HG02588 (cell line): Measurements from ENCODE around the gene RGS8.

Experiments used
- ATAC-seq: cut with Tn5 transposase; IDR thresholded peaks from one replicate; pipeline ENCODE4 v1.9.1; 2021; ENCODE audit warnings: mild to moderate bottlenecking, moderate library complexity; ENCODE audit not compliant: unreplicated experiment

Gene RGS8

DNA sequence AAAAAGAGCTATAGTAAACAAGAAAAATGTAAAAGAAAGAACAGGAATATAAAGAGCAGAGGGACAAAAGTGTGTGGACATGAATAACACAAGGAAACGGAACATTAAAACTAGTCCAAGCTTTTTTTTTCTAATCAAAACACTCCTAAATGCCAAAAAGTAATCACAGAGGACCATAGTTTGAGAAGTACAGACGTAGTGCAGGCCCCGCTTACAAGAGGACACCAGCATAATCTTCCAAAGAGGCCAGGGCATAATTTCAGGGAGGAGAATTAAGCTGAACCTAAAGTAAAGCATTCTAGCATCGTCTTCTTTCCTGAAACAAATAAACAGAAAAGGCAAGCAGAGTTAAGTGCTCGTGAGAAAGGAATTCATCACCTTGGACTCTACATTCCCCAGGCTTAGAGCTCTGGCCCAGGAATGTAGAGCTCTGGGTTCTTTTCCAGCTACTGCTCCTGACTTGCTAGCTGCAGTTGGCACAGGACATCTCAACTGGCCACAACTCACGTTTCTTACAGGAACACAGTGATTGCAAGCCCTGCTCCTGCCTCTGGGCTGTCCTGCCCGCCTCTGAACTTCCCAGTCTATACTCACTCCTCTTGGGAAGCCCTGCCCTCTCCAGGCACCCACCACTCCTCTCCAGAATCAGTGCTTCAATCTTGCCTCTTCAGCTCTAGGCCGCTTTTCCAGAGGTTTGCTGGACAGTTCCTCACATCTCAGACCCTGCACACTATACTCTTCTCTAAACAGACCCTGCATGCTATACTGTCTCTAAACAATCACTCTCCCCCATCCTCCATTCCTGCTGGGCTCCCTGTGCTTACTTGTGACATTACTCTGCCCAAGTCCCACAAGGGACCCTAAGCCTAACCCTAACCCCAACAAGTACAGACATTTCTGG, 9.8 kb downstream of the RGS8 start:
- no peak for ATAC-seq

DNA sequence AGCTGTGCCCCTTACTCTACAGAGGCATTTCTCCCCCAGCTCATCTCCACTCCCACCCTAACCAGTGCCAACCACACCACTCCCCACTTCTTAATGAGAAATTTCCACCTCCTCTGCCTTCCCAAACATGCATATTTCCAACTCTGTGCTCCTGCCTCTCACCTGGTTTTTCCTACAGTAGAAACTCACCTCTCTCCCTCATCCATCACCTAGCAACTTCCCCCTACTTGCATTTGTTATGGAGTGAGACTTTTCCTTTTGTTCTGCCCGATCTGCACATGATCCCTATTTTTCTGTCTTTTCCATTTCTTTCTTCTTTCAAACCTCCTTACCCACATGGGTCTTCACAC, 11.9 kb downstream of the RGS8 start:
- no peak for ATAC-seq

GRCh38 chr1:182671750-182672486, 12.5 kb downstream of the RGS8 start:
- ATAC-seq, result no peak

DNA sequence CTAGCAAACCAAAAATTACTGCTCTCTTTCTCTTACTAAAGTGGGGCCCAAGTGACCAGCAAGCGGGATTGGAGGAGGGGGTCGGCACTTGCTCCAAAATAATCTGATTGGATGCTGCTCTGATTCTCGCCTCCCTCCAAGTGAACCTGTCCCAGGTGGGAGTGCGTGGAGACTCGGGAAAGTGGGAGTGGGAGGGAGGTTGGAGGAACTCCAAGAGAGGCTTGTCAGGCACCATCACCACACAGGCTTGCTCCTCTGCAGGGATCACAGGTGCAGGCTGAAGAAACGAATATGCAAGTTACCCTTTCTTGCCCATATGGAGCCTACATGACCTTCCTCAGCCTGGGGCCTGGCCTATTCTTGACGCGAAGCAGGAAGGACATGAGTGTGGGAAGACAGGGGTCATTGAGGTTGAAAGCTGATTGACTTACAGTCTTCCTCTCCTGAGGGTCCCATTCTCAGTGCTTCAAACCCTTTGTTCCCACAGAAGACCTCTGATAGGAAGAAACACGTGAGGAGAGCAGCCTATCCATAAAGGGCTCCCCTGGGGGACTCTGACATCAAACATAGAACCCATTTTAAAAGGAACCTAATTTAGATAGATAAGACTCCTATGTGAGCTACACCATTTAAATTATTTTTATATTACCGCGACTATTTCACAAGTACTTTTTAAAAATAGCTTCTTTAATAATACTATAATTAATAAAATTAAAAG, 14.2 kb downstream of the RGS8 start:
- no peak for ATAC-seq

DNA sequence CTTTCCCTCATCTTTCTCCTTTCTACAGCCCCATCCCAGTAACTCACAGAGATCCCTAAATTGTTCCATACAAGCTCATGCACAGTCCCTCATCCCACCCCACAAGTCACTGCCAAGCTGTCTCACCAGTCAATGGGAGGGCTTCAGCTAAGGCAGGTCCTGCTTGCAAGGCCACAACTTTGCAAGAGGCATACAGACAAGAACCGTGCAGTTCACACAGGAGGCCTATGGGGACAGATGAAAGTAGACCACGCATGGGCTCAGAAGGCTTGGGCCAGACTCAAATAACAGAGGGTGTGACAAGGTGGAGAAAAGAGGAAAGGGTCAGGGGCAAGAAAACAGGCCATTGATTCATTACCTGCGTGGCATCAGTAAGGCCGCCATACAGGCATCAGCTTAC, 15.1 kb downstream of the RGS8 start:
- ATAC-seq, result no peak

- ATAC-seq, result no peak
Measured at GRCh38 chr1:182668521-182669054, 15.8 kb downstream of the RGS8 start.

DNA sequence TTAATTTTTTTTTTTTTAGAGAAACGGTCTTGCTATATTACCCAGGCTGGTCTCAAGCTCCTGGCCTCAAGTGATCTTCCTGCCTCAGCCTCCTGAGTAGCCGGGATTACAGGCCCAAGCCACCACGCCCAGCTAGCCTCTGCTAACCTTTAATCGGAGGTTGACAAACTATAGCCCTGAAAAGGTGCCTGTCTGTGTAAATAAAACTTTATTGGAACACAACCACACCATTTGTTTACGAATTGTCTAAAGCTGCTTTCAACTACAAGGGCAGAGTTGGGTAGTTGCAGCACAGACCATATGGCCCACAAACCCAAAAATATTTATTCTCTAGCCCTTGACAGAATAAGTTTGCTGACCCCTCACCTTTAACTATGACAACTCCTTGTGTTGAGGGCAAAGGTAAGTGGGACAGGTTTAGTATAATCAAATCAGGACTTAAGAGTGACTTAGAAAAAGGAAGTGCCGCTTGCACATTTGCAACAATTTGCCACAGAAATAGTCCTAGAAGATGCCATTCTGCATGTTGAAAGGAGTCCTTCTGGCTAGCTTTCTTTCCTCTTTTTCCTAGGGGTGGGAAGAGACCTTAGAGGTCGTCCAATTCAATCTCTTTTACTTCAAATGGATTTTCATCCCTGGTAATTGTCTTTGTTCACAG, 16.4 kb downstream of the RGS8 start:
- no peak for ATAC-seq

GRCh38 chr1:182666706-182667105, 17.7 kb downstream of the RGS8 start:
- ATAC-seq, result no peak

GRCh38 chr1:182664296-182664695, 20.1 kb downstream of the RGS8 start:
- ATAC-seq, result no peak

DNA sequence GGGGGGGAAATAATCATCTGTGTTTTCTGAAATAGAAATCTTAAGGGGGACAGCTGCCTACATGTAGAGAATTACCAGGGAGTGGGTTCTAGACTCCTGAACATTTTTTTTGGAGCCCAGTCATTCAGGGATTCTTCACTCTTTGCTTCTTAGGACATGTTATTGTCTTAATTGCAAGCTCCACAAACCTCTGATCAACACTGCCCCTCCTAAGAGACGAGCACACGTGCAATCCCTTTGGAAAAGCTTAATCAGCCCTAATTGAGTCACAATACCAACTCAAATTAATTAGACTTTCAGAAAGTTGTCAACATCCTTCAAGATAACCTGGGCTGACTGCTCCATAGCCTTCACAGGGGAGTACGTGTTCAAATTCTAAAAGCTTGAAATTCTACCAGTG, 21.4 kb downstream of the RGS8 start:
- no peak for ATAC-seq

- no peak for ATAC-seq
Measured at GRCh38 chr1:182662121-182662890, 22.1 kb downstream of the RGS8 start.

GRCh38 chr1:182658055-182658454, 26.3 kb downstream of the RGS8 start:
- ATAC-seq, result no peak

DNA sequence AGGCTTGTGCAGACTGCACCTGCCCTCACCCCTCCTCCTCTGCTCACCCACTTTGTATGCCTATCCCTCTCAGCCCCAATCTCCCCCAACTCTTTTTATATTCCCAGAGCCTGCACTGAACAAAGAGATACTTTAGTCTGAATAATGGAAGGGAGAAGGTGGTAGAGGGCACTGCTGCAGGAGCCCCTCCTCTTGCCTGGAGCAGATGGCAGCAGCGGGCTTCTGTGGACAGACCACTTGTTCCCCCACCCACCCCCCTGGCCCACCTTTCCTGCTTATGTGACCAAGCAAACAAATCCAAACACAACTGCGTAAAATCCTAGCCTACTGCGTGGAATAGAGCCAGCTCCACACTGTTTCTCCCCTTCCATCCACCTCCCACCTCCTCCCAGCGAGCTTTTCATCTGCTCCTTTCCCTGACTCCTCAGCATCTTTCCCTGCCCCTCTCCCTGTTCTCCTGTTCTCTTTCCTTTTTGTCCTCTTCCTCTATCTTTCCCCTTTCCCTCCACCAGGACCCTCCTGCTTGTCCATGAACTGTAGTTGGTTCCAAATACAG, 27.5 kb downstream of the RGS8 start:
- no peak for ATAC-seq

GRCh38 chr1:182653986-182654385, 30.4 kb downstream of the RGS8 start:
- ATAC-seq, result no peak

- ATAC-seq, result no peak
Measured at GRCh38 chr1:182652933-182653332, 31.5 kb downstream of the RGS8 start.

DNA sequence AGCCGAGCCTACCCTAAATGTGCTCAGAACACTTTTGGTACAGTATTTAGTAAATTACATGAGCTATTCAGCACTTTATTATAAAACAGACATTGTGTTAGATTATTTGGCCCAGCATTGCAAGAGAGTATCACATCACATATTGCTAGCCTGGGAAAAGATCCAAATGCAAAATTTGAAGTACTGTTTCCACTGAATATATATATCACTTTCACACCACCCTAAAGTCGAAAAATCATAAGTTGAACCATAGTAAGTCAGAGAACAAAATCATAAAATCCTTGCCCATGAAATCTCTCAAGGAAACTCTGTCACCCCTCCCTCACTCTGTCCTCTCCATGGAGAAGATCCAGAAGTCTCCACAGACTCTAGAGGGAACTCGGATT, 33.1 kb downstream of the RGS8 start:
- no peak for ATAC-seq

DNA sequence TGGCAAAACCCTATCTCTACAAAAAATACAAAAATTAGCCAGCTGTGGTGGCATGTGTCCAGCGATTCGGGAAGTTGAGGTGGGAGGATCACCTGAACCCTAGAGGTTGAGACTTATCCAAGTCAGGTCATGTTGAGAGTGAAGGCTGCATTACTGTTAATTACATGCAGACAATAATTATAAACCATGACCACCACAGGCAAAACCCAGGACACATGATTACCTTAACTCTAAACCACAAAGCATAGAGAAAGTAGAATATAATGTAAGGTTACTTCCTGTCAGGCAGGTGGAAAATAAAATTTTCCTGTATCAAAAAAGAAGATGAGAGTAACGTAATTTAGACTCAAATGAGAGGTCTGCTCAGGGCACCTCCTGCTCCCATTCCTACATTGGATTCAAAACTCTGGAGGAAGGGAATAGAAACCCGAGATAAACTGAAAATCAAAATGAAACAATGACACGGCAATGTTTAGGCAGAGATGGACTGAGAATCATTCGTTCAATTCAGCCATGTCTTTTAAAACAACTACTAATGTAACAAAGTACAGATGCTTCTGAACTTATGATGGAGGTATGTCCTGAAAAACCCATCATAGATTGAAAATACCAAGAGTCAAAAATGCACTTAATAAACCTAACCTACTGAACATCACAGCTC, 33.6 kb downstream of the RGS8 start:
- no peak for ATAC-seq

DNA sequence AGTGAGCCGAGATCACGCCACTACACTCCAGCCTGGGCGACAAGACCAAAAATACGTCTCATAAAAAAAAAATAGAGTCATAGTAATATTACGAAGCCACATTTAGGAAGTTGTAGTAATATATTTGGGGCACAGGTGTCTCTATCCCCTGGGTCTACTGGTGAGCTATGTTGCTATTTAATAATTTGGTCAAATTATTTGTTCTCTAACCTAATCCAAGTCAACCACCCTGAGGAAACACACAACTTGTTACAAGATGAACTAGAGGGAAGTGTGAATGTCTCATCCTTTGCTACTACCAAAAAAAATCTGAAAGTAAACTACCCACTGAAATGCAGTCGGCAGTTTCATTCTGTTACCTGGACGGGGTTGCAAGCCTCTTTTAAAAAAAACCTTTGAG, 35.3 kb downstream of the RGS8 start:
- no peak for ATAC-seq

GRCh38 chr1:182646739-182647138, 37.6 kb downstream of the RGS8 start:
- no peak for ATAC-seq
